ENCODE results near the gene TUBA1C. TPM values are rescaled to one million over a fixed set of nuclear protein-coding genes. Genes with fewer than 3 reads are reported as not detected.
"Not testable (repeated sequence)": the region's sequence is repeated elsewhere in the genome, so short reads cannot be mapped to it uniquely, and the experiment has no call there.

TUBA1C gene
- total RNA-seq, 2 donors from 2014 or later = 600 to 684 TPM

GRCh38 chr12:49251357-49251756 lies 13.5 kb upstream of the TUBA1C start:
- Mint-ChIP-seq H3K36me3 (ENCODE audit: low read depth) (peaks cover 3% of the 10 kb centered on the region), H3K27ac (no peak overlapping the region), H3K9me3 (no peaks in the 10 kb centered on the region), H3K4me1 (no peaks in the 10 kb centered on the region), H3K27me3 (ENCODE audit: insufficient read depth) (no peaks in the 10 kb centered on the region), H3K4me3 (no peak overlapping the region)
- H3K36me3 ChIP-seq (ENCODE audit: control insufficient read depth, insufficient read depth, low read length) = no peaks in the 10 kb centered on the region
- no peak overlapping the region for H3K9ac ChIP-seq (ENCODE audit: extremely low read depth, low read length, poor library complexity, severe bottlenecking)
- no peak for TF ChIP-seq CTCF (conservative IDR thresholded peaks at IDR 0.05)
- WGBS, 2 experiments (ENCODE audit: insufficient coverage in 1 of 2, insufficient read length in 1 of 2) = 91 to 94% methylated on average over 2 to 5 of the region's 5 CpGs
- H3K4me3 ChIP-seq (ENCODE audit: low read length) = no peak overlapping the region
- no peaks in the 10 kb centered on the region for H3K9me3 ChIP-seq (ENCODE audit: control insufficient read depth, low read length)
- no peak overlapping the region for H3K27ac ChIP-seq (ENCODE audit: low read depth, low read length)
- no peaks in the 10 kb centered on the region for H3K4me1 ChIP-seq (ENCODE audit: control insufficient read depth, insufficient read depth, low read length)
- no peaks in the 10 kb centered on the region for H3K27me3 ChIP-seq (ENCODE audit: control insufficient read depth, insufficient read depth, low read length, poor library complexity, severe bottlenecking)
- no peak for DNase-seq

GRCh38 chr12:49253033-49253623 lies 11.8 kb upstream of the TUBA1C start:
- no peak for TF ChIP-seq CTCF (conservative IDR thresholded peaks at IDR 0.05)
- Histone ChIP-seq H3K4me3 (ENCODE audit: low read length) (no peak overlapping the region), H3K4me1 (ENCODE audit: control insufficient read depth, insufficient read depth, low read length) (no peaks in the 10 kb centered on the region), H3K36me3 (ENCODE audit: control insufficient read depth, insufficient read depth, low read length) (no peaks in the 10 kb centered on the region), H3K9me3 (ENCODE audit: control insufficient read depth, low read length) (no peaks in the 10 kb centered on the region), H3K27ac (ENCODE audit: low read depth, low read length) (no peak overlapping the region), H3K27me3 (ENCODE audit: control insufficient read depth, insufficient read depth, low read length, poor library complexity, severe bottlenecking) (no peaks in the 10 kb centered on the region), H3K9ac (ENCODE audit: extremely low read depth, low read length, poor library complexity, severe bottlenecking) (no peak overlapping the region)
- DNase-seq = no peak
- Mint-ChIP-seq H3K27me3 (ENCODE audit: insufficient read depth) (no peaks in the 10 kb centered on the region), H3K27ac (no peak overlapping the region), H3K9me3 (no peaks in the 10 kb centered on the region), H3K4me1 (no peaks in the 10 kb centered on the region), H3K36me3 (ENCODE audit: low read depth) (peaks cover 5% of the 10 kb centered on the region), H3K4me3 (no peak overlapping the region)
- WGBS, 2 experiments (ENCODE audit: insufficient coverage in 1 of 2, insufficient read length in 1 of 2) = 90 to 92% methylated on average over 7 to 11 of the region's 11 CpGs

- H3K4me3 Mint-ChIP-seq; H3K27ac ChIP-seq (ENCODE audit: low read depth, low read length); H3K4me3 ChIP-seq (ENCODE audit: low read length); H3K4me1 Mint-ChIP-seq; H3K9me3 Mint-ChIP-seq; H3K9me3 ChIP-seq (ENCODE audit: control insufficient read depth, low read length); H3K4me1 ChIP-seq (ENCODE audit: control insufficient read depth, insufficient read depth, low read length); DNase-seq; H3K36me3 ChIP-seq (ENCODE audit: control insufficient read depth, insufficient read depth, low read length); H3K27me3 Mint-ChIP-seq (ENCODE audit: insufficient read depth); H3K36me3 Mint-ChIP-seq (ENCODE audit: low read depth); H3K27me3 ChIP-seq (ENCODE audit: control insufficient read depth, insufficient read depth, low read length, poor library complexity, severe bottlenecking); H3K9ac ChIP-seq (ENCODE audit: extremely low read depth, low read length, poor library complexity, severe bottlenecking); H3K27ac Mint-ChIP-seq: not testable (repeated sequence)
- 92 to 93% methylated on average over 10 of the region's 10 CpGs for WGBS, 2 experiments (ENCODE audit: insufficient coverage in 1 of 2, insufficient read length in 1 of 2)
Measured at GRCh38 chr12:49255456-49255855, 9.4 kb upstream of the TUBA1C start.
